ENCODE measurements around the gene TMEM100.

TMEM100 gene

GRCh38 chr17:55743103-55743679 is 20.5 kb upstream of the TMEM100 start:
- DNase-seq, result peak; percentile 48

- DNase-seq, result no peak
These were observed 19.8 kb upstream of the TMEM100 start for GRCh38 chr17:55742272-55743102.

- no peak for DNase-seq
These were observed 18.7 kb upstream of the TMEM100 start for GRCh38 chr17:55741356-55741700.

DNA sequence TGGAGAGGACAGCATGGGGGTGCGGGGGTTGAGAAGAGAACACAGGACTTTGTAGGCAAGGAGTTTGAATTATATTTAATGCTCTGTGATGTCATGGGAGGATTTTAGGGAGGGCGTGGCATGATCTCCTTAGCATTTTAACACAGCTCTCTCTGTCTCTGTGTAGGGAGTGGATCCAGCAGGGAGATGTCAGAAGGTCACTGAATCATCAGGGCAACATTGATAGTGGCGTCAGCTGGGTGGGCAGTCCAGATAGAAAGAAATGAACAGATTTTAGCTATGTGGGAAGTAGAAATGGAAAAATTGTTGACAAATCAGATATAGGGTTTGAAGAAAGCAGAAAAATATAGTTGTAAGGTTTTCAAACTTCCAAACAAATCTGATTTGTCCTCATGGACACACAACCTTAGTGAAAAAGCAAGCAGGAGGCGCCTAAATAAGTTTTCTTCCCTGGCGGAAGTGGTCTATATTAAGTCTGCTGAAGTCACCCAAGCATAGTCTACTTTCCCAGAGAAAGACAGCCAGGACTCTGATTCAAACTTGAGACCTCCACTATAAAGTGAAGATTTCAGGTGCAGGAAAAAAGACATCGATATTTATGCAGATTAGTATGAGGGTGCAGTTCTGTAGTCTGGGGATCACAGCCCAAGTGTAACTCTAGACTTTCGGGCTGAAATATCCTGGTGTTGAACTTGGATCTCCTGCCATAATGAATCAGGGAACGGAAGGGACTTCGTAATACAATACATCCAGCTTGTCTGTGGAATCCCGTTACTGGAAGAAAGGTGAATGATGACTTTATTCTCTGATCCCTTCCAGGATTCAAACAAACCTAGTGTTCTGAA is 18.1 kb upstream of the TMEM100 start:
- no peak for DNase-seq

DNA sequence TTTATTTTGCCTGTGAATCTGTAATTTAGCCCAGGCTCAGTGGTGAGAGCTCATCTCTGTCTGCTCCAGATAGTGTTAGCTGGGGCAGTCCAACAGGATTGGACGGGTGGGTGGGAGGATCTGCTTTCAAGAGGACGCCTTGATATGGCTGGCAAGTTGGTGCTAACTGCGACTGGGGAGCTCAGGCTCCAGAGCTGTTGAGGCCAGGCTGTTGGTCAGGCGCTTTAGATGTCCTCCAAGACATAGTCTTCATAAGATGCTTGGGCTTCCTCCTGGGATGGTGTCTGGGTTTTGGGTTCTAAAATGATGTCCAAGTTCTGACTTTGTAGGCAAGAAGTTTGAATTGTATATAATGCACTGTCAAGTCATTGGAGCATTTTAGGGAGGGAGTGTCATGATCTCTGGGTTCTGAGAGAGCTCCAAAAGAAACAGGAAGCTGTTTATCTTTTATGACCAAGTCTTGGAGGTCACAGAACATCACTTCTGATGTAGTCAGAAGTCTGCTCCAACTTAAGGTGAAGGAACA is 15.4 kb upstream of the TMEM100 start:
- no peak for DNase-seq

GRCh38 chr17:55735731-55736405 is 13.2 kb upstream of the TMEM100 start:
- DNase-seq, result no peak

- no peak for DNase-seq
These were observed 11.6 kb upstream of the TMEM100 start for GRCh38 chr17:55734128-55734781.

GRCh38 chr17:55731586-55732250 is 9.1 kb upstream of the TMEM100 start:
- DNase-seq, result no peak

GRCh38 chr17:55730808-55731207 is 8.1 kb upstream of the TMEM100 start:
- DNase-seq, result no peak

GRCh38 chr17:55730380-55730779 is 7.7 kb upstream of the TMEM100 start:
- no peak for DNase-seq

- no peak for DNase-seq
These were observed 6.8 kb upstream of the TMEM100 start for GRCh38 chr17:55729484-55729883.

DNA sequence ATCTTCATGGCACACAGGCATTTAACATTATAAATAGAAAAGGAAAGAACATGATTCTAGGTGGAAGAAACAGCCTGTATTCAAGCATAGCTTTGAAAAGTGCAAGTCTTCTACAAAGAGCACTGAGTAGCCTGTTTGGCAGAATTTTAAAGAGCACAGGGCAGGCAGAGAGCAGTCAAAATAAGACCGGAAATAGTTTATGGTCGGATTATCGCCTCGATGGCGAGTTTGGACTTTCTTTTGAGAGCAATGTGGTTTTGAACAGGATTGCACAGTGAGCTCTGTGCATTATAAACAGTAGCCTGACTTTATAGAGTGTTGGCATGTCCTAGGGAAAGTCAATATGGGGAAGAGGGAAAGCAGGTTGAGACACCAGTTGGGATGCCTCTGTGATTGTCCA is 6.2 kb upstream of the TMEM100 start:
- no peak for DNase-seq

GRCh38 chr17:55728361-55728760 is 5.7 kb upstream of the TMEM100 start:
- no peak for DNase-seq

DNA sequence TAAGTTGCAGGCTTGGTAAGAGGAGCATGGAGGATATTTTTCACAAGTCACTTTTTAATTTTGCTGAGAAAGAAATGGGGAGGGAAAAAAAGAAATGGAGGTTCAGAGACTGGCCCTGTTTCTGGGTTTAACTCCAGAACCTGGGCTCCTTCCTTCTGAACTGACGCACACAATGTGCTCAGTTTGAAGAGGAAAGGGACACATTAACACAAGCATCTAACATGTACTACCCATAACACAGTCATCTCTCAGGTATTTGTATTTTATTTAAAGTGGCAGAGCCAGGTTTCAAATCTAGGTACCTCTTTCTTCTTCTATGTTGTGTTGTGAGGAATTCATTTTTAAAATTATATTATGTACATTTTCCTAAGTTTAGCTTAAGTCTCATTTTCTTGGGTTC is 5.3 kb upstream of the TMEM100 start:
- DNase-seq, result no peak

GRCh38 chr17:55727275-55727674 is 4.6 kb upstream of the TMEM100 start:
- no peak for DNase-seq

DNA sequence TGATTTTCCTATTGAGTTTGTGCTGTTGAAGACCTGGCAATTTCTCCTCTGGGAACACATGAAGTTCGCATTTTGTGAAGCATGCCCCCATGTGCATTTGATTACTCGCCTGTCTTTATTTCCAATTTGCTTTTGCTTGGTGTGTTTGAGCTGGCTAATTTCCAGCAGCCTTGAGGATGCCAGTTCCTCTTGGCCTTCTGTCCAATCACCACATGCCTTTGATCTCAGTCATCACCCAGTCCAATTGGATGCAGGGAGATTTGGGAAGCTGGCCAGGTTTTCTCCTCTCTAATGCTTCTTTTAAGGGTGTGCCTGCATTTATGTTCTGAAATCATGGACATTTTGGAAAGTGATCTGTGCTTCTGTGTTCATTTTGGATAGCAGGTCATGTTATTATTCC is 3.8 kb upstream of the TMEM100 start:
- DNase-seq, result peak; percentile 86

- no peak for DNase-seq
These were observed 804 bp upstream of the TMEM100 start for GRCh38 chr17:55723488-55723848.

GRCh38 chr17:55722016-55722736 is 488 bp downstream of the TMEM100 start:
- no peak for DNase-seq

DNA sequence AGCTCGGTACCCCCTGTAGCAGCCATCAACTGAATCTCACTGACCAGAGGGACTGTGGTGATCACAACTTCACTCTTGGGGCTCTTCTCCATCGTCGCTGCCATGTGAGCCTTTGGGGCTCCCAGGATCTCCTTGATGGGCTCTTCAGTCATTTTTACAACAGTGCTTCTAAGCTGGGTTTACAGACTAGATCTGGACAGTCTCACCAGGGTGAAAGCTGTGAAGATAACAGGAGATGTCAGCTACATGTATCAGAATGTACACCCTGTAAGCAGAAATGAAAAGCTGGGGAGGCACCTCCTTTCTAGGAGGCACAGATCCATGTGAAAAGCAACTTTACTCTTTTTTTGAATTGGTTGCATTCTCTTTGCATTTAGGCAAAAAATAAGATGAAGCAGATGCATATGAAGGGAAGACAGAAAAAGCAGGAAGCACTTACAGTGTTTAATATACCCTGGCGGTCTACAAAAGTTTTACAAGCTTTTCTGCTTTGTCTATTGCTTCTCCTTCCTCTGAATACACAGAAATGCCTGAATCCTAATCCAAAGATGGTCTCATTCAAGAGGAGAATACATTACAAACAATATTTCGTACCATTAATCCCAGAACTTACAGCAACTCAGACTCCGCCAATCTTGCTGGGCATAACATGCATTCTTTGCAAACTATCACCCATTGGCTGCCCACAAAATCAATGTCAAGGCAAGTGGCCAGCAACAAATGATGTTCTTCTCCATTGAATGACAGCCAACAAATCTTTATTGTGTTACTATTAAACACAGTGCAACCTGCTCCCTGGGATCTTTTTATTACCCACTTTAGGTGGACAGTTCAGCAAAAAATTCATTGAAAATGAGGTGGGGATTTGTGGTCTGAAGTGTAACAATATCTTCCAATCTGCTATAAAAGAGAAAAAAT is 1.5 kb downstream of the TMEM100 start:
- no peak for DNase-seq

Data from NCI-H2029 (cell line).